Measurements from ENCODE around the gene PTPRN2. TPM values are rescaled to one million over a fixed set of nuclear protein-coding genes. Genes with fewer than 3 reads are reported as not detected.

The PTPRN2 gene
- total and polyA plus RNA-seq, 2 of the 13 experiments (the other 11 are each of a cell fraction or from before 2014, with no cell fraction given), result 2.5 to 24.2 TPM

- no peak overlapping the region for H3K27ac ChIP-seq (ENCODE audit: extremely low read length, insufficient read depth, low read length)
- intact Hi-C loops (cut with micrococcal nuclease; ENCODE audit: unreplicated experiment), result no loop called here
- DNase-seq (ENCODE audit: low spot score), result no peak
- H4K20me1 ChIP-seq (ENCODE audit: insufficient read depth, low read length), result no peaks in the 10 kb centered on the region
- no peaks in the 10 kb centered on the region for H3K9me3 ChIP-seq (ENCODE audit: low read length)
- no peak overlapping the region for H3K4me3 ChIP-seq (replicated peaks in 1 of 3; ENCODE audit: insufficient read depth in 1 of 3, low read depth in 2 of 3, low read length in 3 of 3)
- 63% methylated on average over 10 of the region's 13 CpGs for WGBS (ENCODE audit: low lambda C conversion rate)
- H3K4me1 ChIP-seq (ENCODE audit: insufficient read depth, low read length), result peaks cover 55% of the 10 kb centered on the region
- no TSS peak for BruUV-seq (replicated peaks)
- FAIRE-seq, result no peak
- CTCF ChIA-PET (ENCODE audit: low intra/inter-chr PET ratio, low total read pairs), result no interaction called here
- peaks cover 2 to 6% of the 10 kb centered on the region in 2 experiments; a peak in 1 of 5 replicates for H3K27me3 ChIP-seq (ENCODE audit: control insufficient read depth in 1 of 2, insufficient read depth in 2 of 2, low read length in 2 of 2)
- no peak overlapping the region for H3K9ac ChIP-seq (ENCODE audit: insufficient read depth, low read depth, low read length)
- TF ChIP-seq ZNF431 (CRISPR knock-in tag; IDR thresholded peaks at IDR 0.05; ENCODE audit: borderline replicate concordance, low read depth) (no peak), TBL1XR1 (IDR thresholded peaks at IDR 0.05; ENCODE audit: borderline replicate concordance, low read length, partially characterized antibody) (no peak)
- H3K36me3 ChIP-seq (replicated peaks in 1 of 2; ENCODE audit: control insufficient read depth in 1 of 2, insufficient read depth in 2 of 2, low read length in 2 of 2), result no peaks in the 10 kb centered on the region
- no peaks in the 10 kb centered on the region for H3K79me2 ChIP-seq (ENCODE audit: insufficient read depth, low read length)
- POLR2A ChIA-PET, result no interaction called here
- no peak overlapping the region for H2AFZ ChIP-seq (ENCODE audit: low read length)
- ATAC-seq, result no peak
- in situ Hi-C loops (cut with HindIII; ENCODE audit: extremely low pct_ligation_motif_present, low pct_unique_long_range_greater_than_20kb), result no loop called here
- H3K4me2 ChIP-seq (ENCODE audit: low read depth, low read length), result no peak overlapping the region
These were observed 1025.7 kb downstream of the PTPRN2 start for GRCh38 chr7:157561816-157562410.

GRCh38 chr7:157561523-157561785 lies 1026.2 kb downstream of the PTPRN2 start:
- intact Hi-C loops (cut with micrococcal nuclease; ENCODE audit: unreplicated experiment) (no loop called here), in situ Hi-C loops (cut with HindIII; ENCODE audit: extremely low pct_ligation_motif_present, low pct_unique_long_range_greater_than_20kb) (no loop called here)
- BruUV-seq (replicated peaks), result no TSS peak
- H2AFZ ChIP-seq (ENCODE audit: low read length), result no peak overlapping the region
- CTCF ChIA-PET (ENCODE audit: low intra/inter-chr PET ratio, low total read pairs), result no interaction called here
- no peaks in the 10 kb centered on the region for H4K20me1 ChIP-seq (ENCODE audit: insufficient read depth, low read length)
- H3K27ac ChIP-seq (ENCODE audit: extremely low read length, insufficient read depth, low read length), result no peak overlapping the region
- peaks cover 2 to 6% of the 10 kb centered on the region in 2 experiments; a peak in 1 of 5 replicates for H3K27me3 ChIP-seq (ENCODE audit: control insufficient read depth in 1 of 2, insufficient read depth in 2 of 2, low read length in 2 of 2)
- no peaks in the 10 kb centered on the region for H3K9me3 ChIP-seq (ENCODE audit: low read length)
- 70% methylated on average over 2 of the region's 3 CpGs for WGBS (ENCODE audit: low lambda C conversion rate)
- DNase-seq (ENCODE audit: low spot score) (no peak), ATAC-seq (no peak), FAIRE-seq (no peak)
- H3K4me2 ChIP-seq (ENCODE audit: low read depth, low read length), result no peak overlapping the region
- H3K4me1 ChIP-seq (ENCODE audit: insufficient read depth, low read length), result peaks cover 54% of the 10 kb centered on the region
- no peak overlapping the region for H3K4me3 ChIP-seq (replicated peaks in 1 of 3; ENCODE audit: insufficient read depth in 1 of 3, low read depth in 2 of 3, low read length in 3 of 3)
- TF ChIP-seq RFXANK (CRISPR knock-in tag; IDR thresholded peaks at IDR 0.05) (no peak), GATAD2A (CRISPR knock-in tag; IDR thresholded peaks at IDR 0.05) (no peak), ATAD3A (CRISPR knock-in tag; IDR thresholded peaks at IDR 0.05) (no peak), ONECUT2 (CRISPR knock-in tag; IDR thresholded peaks at IDR 0.05) (no peak), AGO2 (optimal IDR thresholded peaks at IDR 0.05; ENCODE audit: low read depth, low read length) (no peak), SIN3B (IDR thresholded peaks at IDR 0.05; ENCODE audit: low read length) (no peak), ZFP41 (CRISPR knock-in tag; IDR thresholded peaks at IDR 0.05; ENCODE audit: borderline replicate concordance) (no peak), ERF (CRISPR knock-in tag; IDR thresholded peaks at IDR 0.05) (no peak), ZNF543 (CRISPR knock-in tag; IDR thresholded peaks at IDR 0.05) (no peak), SIN3A (IDR thresholded peaks at IDR 0.05; ENCODE audit: borderline replicate concordance, low read depth, low read length) (no peak)
- no peaks in the 10 kb centered on the region for H3K79me2 ChIP-seq (ENCODE audit: insufficient read depth, low read length)
- H3K9ac ChIP-seq (ENCODE audit: insufficient read depth, low read depth, low read length), result no peak overlapping the region
- H3K36me3 ChIP-seq (replicated peaks in 1 of 2; ENCODE audit: control insufficient read depth in 1 of 2, insufficient read depth in 2 of 2, low read length in 2 of 2), result no peaks in the 10 kb centered on the region
- POLR2A ChIA-PET, result no interaction called here
